ENCODE measurements around the gene LORICRIN.

The LORICRIN gene

GRCh38 chr1:153271711-153272110, 12.2 kb downstream of the LORICRIN start:
- no peak for DNase-seq (ENCODE audit: low read depth)
- no peak for TF ChIP-seq CTCF (IDR thresholded peaks at IDR 0.05; ENCODE audit: insufficient read depth, low read depth, low read length, missing control alignments)
- H3K4me3 ChIP-seq (ENCODE audit: low read length), result no peak overlapping the region

GRCh38 chr1:153272186-153272585, 12.7 kb downstream of the LORICRIN start:
- no peak for DNase-seq (ENCODE audit: low read depth)
- no peak overlapping the region for H3K4me3 ChIP-seq (ENCODE audit: low read length)
- no peak for TF ChIP-seq CTCF (IDR thresholded peaks at IDR 0.05; ENCODE audit: insufficient read depth, low read depth, low read length, missing control alignments)

GRCh38 chr1:153277852-153278251, 18.4 kb downstream of the LORICRIN start:
- no peak overlapping the region for H3K4me3 ChIP-seq (ENCODE audit: low read length)
- DNase-seq (ENCODE audit: low read depth), result peak; percentile 82
- TF ChIP-seq CTCF (IDR thresholded peaks at IDR 0.05; ENCODE audit: insufficient read depth, low read depth, low read length, missing control alignments), result peak; percentile 92

GRCh38 chr1:153288634-153289275, 29.3 kb downstream of the LORICRIN start:
- peak; percentile 95 for DNase-seq (ENCODE audit: low read depth)
- H3K4me3 ChIP-seq (ENCODE audit: low read length), result no peak overlapping the region
- TF ChIP-seq CTCF (IDR thresholded peaks at IDR 0.05; ENCODE audit: insufficient read depth, low read depth, low read length, missing control alignments), result peak; percentile 93

GRCh38 chr1:153291514-153291913, 32.0 kb downstream of the LORICRIN start:
- no peak for TF ChIP-seq CTCF (IDR thresholded peaks at IDR 0.05; ENCODE audit: insufficient read depth, low read depth, low read length, missing control alignments)

GRCh38 chr1:153292185-153292584, 32.7 kb downstream of the LORICRIN start:
- no peak for TF ChIP-seq CTCF (IDR thresholded peaks at IDR 0.05; ENCODE audit: insufficient read depth, low read depth, low read length, missing control alignments)
- peak; percentile 61 for DNase-seq (ENCODE audit: low read depth)
- H3K4me3 ChIP-seq (ENCODE audit: low read length), result no peak overlapping the region

More at GRCh38 chr1:153291514-153291913, 32.0 kb downstream of the LORICRIN start:
- no peak overlapping the region for H3K4me3 ChIP-seq (ENCODE audit: low read length)
- DNase-seq (ENCODE audit: low read depth), result no peak

Measured in epithelial cell of esophagus (primary cell).